Neural cell (in vitro differentiated cells): Measurements from ENCODE around the gene OVAAL.

Source experiments
- RAD21 ChIP-seq: fragments of 450-650 bp; conservative IDR thresholded peaks from 2 replicates; pipeline ENCODE4 v1.6.1; 2014; ENCODE audit warnings: antibody characterized with exemption, mild to moderate bottlenecking, moderate library complexity
- TAF1 ChIP-seq: IDR thresholded peaks from 2 replicates; pipeline ENCODE4 v1.6.1; 2012; ENCODE audit warnings: low read depth
- TF ChIP-seq, protein P1 (sequence below): fragments of 450-650 bp; IDR thresholded peaks from 2 replicates; pipeline ENCODE4 v1.5.1; 2014; ENCODE audit warnings: antibody characterized with exemption, mild to moderate bottlenecking, moderate library complexity; ENCODE audit not compliant: poor library complexity, severe bottlenecking

DNA sequence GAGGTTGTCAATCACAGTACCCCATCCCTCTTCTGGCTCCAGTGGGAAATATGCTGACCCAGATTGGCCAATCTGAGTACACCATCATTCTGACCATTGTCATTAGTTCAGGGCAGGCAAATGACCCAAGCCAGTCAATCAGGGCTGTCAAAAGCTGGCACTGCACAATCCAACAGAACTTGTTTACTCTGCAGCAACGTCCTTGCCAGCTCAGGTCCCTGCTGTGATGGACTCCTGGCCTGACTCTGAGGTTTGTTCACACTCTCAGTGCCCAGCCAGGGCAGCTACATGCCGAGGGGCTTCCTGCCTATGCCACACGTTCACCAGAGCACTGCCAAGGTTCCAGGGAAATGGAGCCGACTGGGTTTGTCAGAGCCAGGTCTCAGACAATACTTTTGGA, 14.7 kb upstream of the OVAAL start:
- TF ChIP-seq, protein P1, sequence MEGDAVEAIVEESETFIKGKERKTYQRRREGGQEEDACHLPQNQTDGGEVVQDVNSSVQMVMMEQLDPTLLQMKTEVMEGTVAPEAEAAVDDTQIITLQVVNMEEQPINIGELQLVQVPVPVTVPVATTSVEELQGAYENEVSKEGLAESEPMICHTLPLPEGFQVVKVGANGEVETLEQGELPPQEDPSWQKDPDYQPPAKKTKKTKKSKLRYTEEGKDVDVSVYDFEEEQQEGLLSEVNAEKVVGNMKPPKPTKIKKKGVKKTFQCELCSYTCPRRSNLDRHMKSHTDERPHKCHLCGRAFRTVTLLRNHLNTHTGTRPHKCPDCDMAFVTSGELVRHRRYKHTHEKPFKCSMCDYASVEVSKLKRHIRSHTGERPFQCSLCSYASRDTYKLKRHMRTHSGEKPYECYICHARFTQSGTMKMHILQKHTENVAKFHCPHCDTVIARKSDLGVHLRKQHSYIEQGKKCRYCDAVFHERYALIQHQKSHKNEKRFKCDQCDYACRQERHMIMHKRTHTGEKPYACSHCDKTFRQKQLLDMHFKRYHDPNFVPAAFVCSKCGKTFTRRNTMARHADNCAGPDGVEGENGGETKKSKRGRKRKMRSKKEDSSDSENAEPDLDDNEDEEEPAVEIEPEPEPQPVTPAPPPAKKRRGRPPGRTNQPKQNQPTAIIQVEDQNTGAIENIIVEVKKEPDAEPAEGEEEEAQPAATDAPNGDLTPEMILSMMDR, result no peak
- no peak for TF ChIP-seq TAF1
- no peak for TF ChIP-seq RAD21
